Measurements from ENCODE around the gene NDE1.
A peak's percentile ranks its signal among the peaks of the same experiment; 100 is the strongest.

Gene NDE1

GRCh38 chr16:15641753-15642556 is 8.1 kb upstream of the NDE1 start:
- H3K4me2 ChIP-seq (ENCODE audit: low read depth, low read length, poor library complexity, severe bottlenecking): peak overlapping the region; percentile 87
- no peaks in the 10 kb centered on the region for H3K9me2 ChIP-seq (replicated peaks; ENCODE audit: insufficient read depth, low read length)
- H3K36me3 ChIP-seq (ENCODE audit: low read length): 0 out of 2 replicates have a peak, but pooled peaks cover 3% of the 10 kb centered on the region
- no peaks in the 10 kb centered on the region for H4K20me1 ChIP-seq (ENCODE audit: low read depth, low read length)
- H3K4me3 ChIP-seq (ENCODE audit: insufficient read depth, low read length, poor library complexity, severe bottlenecking): peak overlapping the region; percentile 64
- no peaks in the 10 kb centered on the region for H3K9me3 ChIP-seq (ENCODE audit: insufficient read depth, low read length)
- TF ChIP-seq CTCF (IDR thresholded peaks at IDR 0.05; ENCODE audit: insufficient read depth, low read length, poor library complexity, severe bottlenecking) (no peak), EZH2phosphoT487 (conservative IDR thresholded peaks at IDR 0.05; ENCODE audit: low read length) (no peak)
- H3K27me3 ChIP-seq (ENCODE audit: low read length): no peaks in the 10 kb centered on the region
- peak overlapping the region; percentile 95 for H3K27ac ChIP-seq (ENCODE audit: low read depth, low read length)
- peak overlapping the region; percentile 77 for H3K9ac ChIP-seq (ENCODE audit: low read length)
- peaks cover 32% of the 10 kb centered on the region for H3K79me2 ChIP-seq (ENCODE audit: insufficient read depth, low read length)
- H3F3A ChIP-seq (ENCODE audit: insufficient read depth): peaks cover 50% of the 10 kb centered on the region
- H2AFZ ChIP-seq (ENCODE audit: low read depth, low read length, severe bottlenecking): no peak overlapping the region

GRCh38 chr16:15642557-15643047 is 7.4 kb upstream of the NDE1 start:
- H3K9me2 ChIP-seq (replicated peaks; ENCODE audit: insufficient read depth, low read length): no peaks in the 10 kb centered on the region
- no peaks in the 10 kb centered on the region for H4K20me1 ChIP-seq (ENCODE audit: low read depth, low read length)
- peak overlapping the region; percentile 87 for H3K4me2 ChIP-seq (ENCODE audit: low read depth, low read length, poor library complexity, severe bottlenecking)
- no peak for TF ChIP-seq EZH2phosphoT487 (conservative IDR thresholded peaks at IDR 0.05; ENCODE audit: low read length)
- peak; percentile 45 for TF ChIP-seq CTCF (IDR thresholded peaks at IDR 0.05; ENCODE audit: insufficient read depth, low read length, poor library complexity, severe bottlenecking)
- peaks cover 49% of the 10 kb centered on the region for H3F3A ChIP-seq (ENCODE audit: insufficient read depth)
- H3K4me3 ChIP-seq (ENCODE audit: insufficient read depth, low read length, poor library complexity, severe bottlenecking): peak overlapping the region; percentile 64
- H3K9ac ChIP-seq (ENCODE audit: low read length): peak overlapping the region; percentile 77
- no peak overlapping the region for H2AFZ ChIP-seq (ENCODE audit: low read depth, low read length, severe bottlenecking)
- H3K27me3 ChIP-seq (ENCODE audit: low read length): no peaks in the 10 kb centered on the region
- no peaks in the 10 kb centered on the region for H3K9me3 ChIP-seq (ENCODE audit: insufficient read depth, low read length)
- peak overlapping the region; percentile 95 for H3K27ac ChIP-seq (ENCODE audit: low read depth, low read length)
- peaks cover 28% of the 10 kb centered on the region for H3K79me2 ChIP-seq (ENCODE audit: insufficient read depth, low read length)
- H3K36me3 ChIP-seq (ENCODE audit: low read length): 0 out of 2 replicates have a peak, but pooled peaks cover 3% of the 10 kb centered on the region

GRCh38 chr16:15643048-15643945 is 6.7 kb upstream of the NDE1 start, which contains the start of gene MARF1:
TSS of gene MARF1 (minus strand) at chr16:15643154. CDS start at chr16:15639233, 3,921 bp downstream.
- Histone ChIP-seq H3K27ac (ENCODE audit: low read depth, low read length) (peak within 1 kb of the TSS; percentile 95), H3K36me3 (ENCODE audit: low read length) (0 out of 2 replicates have a peak, but pooled peaks cover 3% of the 10 kb centered on the region), H3K4me3 (ENCODE audit: insufficient read depth, low read length, poor library complexity, severe bottlenecking) (peak within 1 kb of the TSS; percentile 64), H4K20me1 (ENCODE audit: low read depth, low read length) (no peaks in the 10 kb centered on the region), H2AFZ (ENCODE audit: low read depth, low read length, severe bottlenecking) (peak within 1 kb of the TSS; percentile 77), H3K27me3 (ENCODE audit: low read length) (no peaks in the 10 kb centered on the region), H3F3A (ENCODE audit: insufficient read depth) (peaks cover 51% of the 10 kb centered on the region), H3K79me2 (ENCODE audit: insufficient read depth, low read length) (peaks cover 21% of the 10 kb centered on the region), H3K4me2 (ENCODE audit: low read depth, low read length, poor library complexity, severe bottlenecking) (peak within 1 kb of the TSS; percentile 87), H3K9ac (ENCODE audit: low read length) (peak within 1 kb of the TSS; percentile 77), H3K9me3 (ENCODE audit: insufficient read depth, low read length) (no peaks in the 10 kb centered on the region), H3K9me2 (replicated peaks; ENCODE audit: insufficient read depth, low read length) (no peaks in the 10 kb centered on the region)
- no peak for TF ChIP-seq EZH2phosphoT487 (conservative IDR thresholded peaks at IDR 0.05; ENCODE audit: low read length)
- TF ChIP-seq CTCF (IDR thresholded peaks at IDR 0.05; ENCODE audit: insufficient read depth, low read length, poor library complexity, severe bottlenecking): peak; percentile 14
